GM12864 (cell line): ENCODE data around the gene C2orf15.

Experiments used
- DNase-seq: peaks from one replicate; pipeline ENCODE4 v3.0.0-alpha.2; 2011; ENCODE audit warnings: low read depth
- H3K4me3 ChIP-seq: 2 replicates; pipeline ENCODE4 v1.5.1; 2011; ENCODE audit warnings: mild to moderate bottlenecking, low read depth, low read length, control low read depth
- TF ChIP-seq, protein P1 (sequence below): IDR thresholded peaks from 2 replicates; pipeline ENCODE4 v1.5.1; 2011; ENCODE audit warnings: low read depth, mild to moderate bottlenecking, moderate library complexity, low read length, control low read depth, inconsistent platforms; ENCODE audit errors: missing control alignments

C2orf15 gene

DNA sequence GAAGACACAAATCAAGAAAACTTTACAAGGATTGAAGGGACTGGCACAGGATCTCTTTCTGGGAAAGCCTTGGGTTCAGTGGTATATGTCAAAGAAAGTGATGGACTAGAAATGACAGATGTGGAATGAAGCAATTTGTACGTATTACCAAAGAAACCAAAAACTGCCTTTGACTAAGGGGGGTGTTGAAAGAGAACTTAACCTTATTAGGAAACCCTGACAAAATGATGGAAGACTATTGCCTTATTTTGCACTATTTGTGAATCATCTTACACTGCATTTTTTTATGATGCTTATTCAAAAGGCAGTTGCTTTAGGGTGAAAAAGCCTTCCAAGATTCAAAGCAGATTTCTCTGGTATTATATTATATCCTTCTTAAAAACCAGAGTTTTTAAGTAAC is 9.2 kb downstream of the C2orf15 start:
- DNase-seq: no peak
- TF ChIP-seq, protein P1, sequence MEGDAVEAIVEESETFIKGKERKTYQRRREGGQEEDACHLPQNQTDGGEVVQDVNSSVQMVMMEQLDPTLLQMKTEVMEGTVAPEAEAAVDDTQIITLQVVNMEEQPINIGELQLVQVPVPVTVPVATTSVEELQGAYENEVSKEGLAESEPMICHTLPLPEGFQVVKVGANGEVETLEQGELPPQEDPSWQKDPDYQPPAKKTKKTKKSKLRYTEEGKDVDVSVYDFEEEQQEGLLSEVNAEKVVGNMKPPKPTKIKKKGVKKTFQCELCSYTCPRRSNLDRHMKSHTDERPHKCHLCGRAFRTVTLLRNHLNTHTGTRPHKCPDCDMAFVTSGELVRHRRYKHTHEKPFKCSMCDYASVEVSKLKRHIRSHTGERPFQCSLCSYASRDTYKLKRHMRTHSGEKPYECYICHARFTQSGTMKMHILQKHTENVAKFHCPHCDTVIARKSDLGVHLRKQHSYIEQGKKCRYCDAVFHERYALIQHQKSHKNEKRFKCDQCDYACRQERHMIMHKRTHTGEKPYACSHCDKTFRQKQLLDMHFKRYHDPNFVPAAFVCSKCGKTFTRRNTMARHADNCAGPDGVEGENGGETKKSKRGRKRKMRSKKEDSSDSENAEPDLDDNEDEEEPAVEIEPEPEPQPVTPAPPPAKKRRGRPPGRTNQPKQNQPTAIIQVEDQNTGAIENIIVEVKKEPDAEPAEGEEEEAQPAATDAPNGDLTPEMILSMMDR: no peak

DNA sequence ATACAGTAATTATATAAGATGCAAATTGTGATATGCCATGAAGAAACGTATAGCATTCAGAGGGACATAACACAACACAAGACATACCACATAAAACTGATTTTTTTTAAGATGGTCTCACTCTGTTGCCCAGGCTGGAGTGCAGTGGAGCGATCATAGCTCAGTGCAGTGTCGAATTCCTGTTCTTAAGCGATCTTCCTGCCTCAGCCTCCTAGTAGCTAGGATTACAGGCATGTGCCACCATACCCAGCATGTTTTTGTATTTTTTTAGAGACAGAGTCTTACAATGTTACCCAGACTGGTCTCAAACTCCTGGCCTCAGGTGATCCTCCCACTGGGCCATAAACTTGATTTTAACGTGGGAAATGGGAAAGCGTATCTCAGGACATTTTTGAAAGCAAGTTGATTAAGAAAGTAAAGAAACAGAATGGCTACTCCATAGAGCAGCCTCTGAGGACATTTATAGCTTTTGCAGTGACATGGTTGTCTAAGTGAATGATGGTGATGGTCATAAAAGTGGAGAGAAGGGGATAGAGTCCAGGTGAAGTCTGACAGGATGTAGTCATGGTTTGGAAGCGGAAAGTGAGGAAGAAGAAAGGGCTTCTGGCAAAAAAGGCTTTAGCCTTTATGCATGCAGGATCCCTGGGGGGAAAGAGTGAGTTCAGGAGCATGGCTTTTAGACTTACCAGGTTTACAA is 10.8 kb downstream of the C2orf15 start:
- TF ChIP-seq, protein P1: no peak
- no peak overlapping the region for H3K4me3 ChIP-seq
- DNase-seq: no peak

More for the DNA sequence above, 9.2 kb downstream of the C2orf15 start:
- H3K4me3 ChIP-seq: no peak overlapping the region

DNA sequence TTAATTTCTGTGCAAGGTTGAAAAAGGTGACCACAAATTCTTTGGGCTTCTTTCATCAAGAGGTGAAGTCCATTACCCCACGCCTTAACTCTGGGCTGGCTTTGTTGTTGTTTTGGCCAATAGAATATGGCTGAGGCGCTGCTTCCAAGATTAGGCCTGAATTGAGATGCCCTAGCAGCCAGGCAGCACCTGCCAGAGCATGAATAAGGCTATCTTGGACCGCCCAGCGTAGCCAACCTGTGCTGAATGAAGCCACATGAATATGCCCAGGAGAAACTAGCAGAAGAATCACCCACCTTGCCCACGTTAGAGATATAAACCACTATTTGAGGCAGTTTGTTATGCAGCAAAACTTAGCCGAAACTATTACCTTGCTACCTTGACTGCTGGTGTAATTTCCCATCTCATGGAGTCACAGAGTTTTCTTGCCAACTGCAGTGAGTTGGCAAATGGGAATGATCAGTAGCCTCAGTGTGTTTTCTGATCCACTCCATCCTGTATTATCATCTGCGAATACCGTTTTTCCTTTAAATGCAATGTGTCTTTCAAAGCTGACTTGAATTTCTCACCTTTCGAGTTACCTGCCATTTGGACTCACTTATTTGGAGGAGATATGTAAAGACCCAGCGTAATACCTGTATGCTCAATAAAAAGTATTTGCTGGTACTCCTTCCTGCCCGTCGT is 12.6 kb downstream of the C2orf15 start:
- no peak for DNase-seq

DNA sequence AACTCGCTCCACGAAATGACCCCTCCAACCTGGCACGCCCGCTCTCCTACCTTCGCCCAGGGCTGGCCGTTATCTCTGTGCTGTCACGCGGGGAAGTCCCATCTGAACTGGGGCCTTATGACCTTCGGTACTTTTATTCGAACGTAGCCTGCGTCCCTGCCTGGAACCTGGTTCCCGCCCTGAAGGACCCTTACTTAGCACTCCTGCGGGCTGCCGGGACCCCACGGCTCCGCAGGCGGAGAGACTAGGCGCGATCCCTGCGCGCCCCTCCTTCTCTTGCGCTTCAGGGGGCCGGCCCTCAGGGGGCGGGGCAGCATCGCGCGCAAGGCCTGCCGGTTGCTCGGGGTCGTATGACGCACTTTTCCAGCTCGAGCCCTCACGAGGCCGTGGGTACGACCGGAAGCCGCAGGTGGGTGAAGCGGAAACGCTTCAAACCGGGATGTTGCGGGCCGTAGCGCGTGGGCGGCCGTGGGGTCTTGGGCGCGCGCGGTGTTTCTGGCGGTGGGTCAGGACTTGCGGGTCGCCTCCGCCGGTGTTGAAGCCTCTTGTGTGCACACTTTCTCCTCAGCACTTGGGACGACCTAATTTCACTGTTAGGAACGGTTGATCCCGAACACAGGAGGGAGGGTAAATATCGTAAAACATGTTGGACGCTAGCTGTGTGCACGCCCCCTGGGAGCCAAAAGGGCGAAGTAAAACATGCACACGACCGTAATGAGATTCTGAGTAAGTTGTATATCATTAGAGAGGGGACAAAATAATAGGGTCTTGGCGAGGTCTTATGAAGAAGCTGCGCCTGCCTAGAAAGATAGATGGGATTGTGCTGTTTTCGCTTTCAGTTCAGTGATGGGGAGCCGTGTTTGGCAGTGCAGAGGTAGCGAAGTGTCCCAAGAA is 13.4 kb downstream of the C2orf15 start, which contains the start of the genes LIPT1 and TSGA10:
TSS of gene LIPT1 (plus strand) at position 325 of the 894 bp plus-strand sequence. CDS start 6,991 bp downstream, outside the sequence.
TSS of gene TSGA10 (minus strand) at position 300 of the 894 bp plus-strand sequence. CDS start 45,503 bp downstream, outside the sequence.
- peak; percentile 86 for DNase-seq
- TF ChIP-seq, protein P1: peak; percentile 9
- peak within 1 kb of the TSS; percentile 70 for H3K4me3 ChIP-seq

More for the DNA sequence above, 12.6 kb downstream of the C2orf15 start:
- TF ChIP-seq, protein P1: no peak
- H3K4me3 ChIP-seq: peak overlapping the region; percentile 70

DNA sequence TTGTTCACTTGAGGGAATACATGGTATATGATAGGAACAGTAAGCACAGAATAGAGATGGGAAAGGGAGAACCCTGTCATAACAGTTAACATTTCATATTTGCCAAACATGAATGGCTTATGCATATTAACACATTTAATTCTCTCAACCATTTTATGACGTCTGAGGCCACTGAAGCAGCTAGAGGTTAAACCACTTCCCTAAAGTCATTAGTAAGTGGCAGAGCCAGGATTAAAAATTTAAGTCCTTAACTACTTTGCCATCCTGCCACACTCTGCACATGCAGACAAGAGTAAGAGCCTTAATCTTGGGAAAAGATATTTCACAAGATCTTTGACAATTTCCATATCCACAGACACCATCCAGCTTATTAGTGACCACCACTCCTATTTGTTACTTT is 15.4 kb downstream of the C2orf15 start:
- TF ChIP-seq, protein P1: no peak
- DNase-seq: no peak
- H3K4me3 ChIP-seq: no peak overlapping the region

DNA sequence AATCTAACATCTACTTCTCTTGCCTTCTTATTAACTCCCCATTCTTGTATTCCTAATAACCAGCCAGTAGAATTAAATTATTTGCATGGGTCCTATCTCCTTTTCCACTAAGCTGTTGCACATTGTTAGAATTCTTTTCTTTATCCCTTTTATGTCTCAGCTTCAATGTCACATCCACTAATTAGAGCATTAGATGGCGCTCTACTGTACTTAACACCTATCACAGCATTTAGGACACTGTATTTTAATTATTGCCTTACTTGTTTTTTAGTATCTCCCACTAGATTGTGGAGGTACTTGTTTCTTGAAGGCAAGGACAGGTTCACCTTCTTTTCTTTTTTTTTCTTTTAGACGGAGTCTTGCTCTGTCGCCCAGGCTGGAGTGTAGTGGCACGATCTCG is 17.1 kb downstream of the C2orf15 start:
- no peak for DNase-seq
- TF ChIP-seq, protein P1: no peak

More for the DNA sequence above, 17.1 kb downstream of the C2orf15 start:
- H3K4me3 ChIP-seq: no peak overlapping the region
